Testis (tissue), 2 donors: ENCODE measurements around the gene LPP.

ENCODE experiments used
- POLR2A ChIP-seq: fragments of 450-650 bp; IDR thresholded peaks from one replicate; pipeline ENCODE4 v1.6.1; 2017; ENCODE audit warnings: antibody characterized with exemption, mild to moderate bottlenecking, moderate library complexity
- TF ChIP-seq, protein P1 (sequence below), 3 experiments: fragments of 450-650 bp in 2 of 3; fragments of 200-600 bp in 1 of 3; sonication (generic) in 1 of 3; IDR thresholded peaks; one replicate each; pipeline ENCODE4 v1.5.1; 2016 to 2019; ENCODE audit warnings: antibody characterized with exemption in 3 of 3, mild to moderate bottlenecking in 2 of 3, moderate library complexity in 1 of 3

DNA sequence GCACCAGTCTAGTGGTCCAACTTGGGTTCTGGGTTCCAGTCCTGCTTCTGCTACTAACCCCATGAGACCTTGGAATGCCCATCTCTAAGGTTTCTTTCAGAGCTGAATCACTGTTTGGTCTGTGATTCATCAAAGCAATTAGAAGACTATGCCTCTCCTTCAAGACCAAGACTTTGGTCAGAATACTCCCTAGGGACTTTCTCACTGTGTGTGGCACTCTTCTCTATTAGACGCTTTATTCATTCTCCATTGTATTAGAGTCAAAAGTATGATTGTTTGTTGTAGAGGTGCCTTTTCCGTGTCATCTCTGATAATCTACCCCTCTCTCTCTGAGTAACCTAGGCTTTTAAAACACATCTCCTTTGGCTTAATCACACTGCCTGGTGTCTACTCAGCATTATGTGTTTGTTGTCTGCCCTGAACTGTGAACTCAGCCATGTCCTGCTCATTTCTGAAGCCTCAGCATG, 90.5 kb downstream of the LPP start:
- TF ChIP-seq, protein P1, sequence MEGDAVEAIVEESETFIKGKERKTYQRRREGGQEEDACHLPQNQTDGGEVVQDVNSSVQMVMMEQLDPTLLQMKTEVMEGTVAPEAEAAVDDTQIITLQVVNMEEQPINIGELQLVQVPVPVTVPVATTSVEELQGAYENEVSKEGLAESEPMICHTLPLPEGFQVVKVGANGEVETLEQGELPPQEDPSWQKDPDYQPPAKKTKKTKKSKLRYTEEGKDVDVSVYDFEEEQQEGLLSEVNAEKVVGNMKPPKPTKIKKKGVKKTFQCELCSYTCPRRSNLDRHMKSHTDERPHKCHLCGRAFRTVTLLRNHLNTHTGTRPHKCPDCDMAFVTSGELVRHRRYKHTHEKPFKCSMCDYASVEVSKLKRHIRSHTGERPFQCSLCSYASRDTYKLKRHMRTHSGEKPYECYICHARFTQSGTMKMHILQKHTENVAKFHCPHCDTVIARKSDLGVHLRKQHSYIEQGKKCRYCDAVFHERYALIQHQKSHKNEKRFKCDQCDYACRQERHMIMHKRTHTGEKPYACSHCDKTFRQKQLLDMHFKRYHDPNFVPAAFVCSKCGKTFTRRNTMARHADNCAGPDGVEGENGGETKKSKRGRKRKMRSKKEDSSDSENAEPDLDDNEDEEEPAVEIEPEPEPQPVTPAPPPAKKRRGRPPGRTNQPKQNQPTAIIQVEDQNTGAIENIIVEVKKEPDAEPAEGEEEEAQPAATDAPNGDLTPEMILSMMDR (IDR thresholded peaks at IDR 0.05), result no peak
- no peak for TF ChIP-seq POLR2A
